Measurements from ENCODE around the gene USP20.
A peak's percentile ranks its signal among the peaks of the same experiment; 100 is the strongest.

USP20 gene

DNA sequence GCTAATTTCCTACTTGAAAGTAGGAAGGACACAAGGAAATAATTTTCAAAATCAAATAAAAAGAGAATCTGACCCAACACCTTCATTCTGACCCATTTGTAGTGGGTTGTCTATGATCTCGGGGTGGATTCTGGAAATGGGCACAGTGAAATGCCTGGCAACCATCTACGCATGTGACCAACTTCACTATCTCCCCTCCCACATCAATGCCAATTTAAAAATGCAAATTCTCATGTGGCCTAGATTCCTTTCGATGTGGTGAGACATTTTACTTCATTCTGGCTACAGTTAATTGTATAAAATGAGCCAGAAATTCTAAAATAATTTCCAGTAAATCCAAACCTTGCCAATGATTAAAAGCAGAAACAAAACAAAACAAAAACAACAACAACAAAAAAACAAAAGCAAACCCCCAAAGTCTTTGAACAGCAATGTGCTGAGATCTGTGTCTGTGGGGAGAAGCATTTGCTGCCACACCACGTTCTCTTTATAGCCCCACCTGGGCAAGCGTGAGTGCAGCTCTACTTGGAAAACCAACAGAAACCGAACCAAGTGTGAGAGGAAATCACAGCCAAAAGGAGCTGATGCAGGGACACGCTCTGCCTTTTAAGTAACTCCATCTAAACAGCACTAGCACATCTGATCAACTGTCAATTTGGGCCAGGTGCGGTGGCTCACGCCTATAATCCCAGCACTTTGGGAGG lies 59.0 kb downstream of the USP20 start:
- no peak for DNase-seq

DNA sequence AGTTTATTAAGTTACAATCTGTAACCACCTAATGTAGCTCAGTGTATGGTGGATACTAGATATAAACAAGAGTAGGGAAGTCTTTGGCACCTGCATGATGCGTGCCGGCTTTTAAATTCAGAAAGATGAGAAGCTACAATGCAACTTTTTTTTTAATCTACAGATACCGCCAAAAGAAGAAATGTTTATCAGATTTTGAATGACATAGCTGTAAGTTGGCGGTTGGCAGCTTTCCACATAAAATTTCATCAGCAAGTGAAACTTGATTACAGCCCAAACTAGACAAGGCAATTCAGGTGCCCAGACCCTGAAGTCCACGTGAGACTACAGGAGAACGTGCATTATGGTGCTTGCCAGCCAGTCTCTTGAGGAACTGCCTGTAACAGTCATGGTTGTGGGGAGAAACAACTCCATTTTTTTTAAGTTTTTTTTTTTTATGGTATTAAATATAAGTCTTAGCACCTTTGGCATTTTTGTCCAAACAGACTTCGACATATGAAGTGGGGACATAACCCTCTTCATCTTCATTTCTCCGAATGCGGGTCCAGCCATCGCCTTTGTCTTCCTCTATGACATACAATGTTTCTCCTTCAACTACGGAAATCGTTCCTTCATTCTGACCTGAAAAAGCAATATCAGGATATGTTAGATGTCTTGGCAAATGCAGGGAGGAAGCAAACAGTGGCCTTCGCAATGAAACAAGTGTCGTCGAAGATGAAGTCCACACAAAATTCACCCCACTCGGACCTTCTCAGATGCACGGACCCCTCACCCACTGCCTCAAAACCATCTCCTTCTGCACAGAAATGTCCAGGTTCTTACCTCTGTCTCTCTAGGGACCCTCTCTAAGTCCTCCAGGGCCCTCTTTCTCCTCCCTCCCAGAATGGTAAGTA lies 60.4 kb downstream of the USP20 start:
- no peak for DNase-seq

DNA sequence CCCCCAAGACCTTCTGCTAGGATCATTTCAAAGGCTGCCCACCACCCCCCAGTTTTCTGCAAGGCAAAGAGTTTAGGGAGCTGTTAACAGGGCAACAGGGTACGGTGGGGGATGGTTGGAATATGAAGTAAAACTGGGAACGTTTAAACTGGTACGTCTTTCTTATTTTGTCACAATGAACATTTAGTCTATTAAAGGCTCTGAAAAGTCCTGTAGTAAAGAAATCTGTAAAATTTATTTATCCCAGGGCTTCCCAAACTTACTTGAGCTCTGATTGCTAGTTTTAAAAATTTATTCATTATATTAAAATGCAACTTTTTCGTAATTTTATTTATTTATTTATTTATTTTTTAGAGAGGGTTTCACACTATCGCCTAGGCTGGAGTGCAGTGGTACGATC lies 62.0 kb downstream of the USP20 start:
- no peak for DNase-seq

DNA sequence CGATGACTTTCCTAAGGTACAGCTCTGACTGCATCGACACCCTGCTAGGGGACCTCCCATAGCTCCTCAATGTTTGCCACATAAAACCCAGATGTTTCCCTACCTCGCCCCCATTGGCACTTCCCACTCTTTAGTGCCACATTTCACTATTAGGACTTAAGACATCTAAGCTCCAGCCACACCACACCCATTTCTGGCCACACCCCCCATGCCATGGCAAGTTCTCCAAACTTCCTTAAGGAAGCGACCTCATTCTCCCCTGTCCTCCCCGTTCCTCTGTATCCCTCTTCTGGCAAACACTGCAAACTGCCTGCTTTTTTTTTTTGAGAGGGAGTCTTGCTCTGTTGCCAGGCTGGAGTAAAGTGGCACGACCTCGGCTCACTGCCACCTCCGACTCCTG lies 62.9 kb downstream of the USP20 start:
- peak; percentile 50 for DNase-seq

DNA sequence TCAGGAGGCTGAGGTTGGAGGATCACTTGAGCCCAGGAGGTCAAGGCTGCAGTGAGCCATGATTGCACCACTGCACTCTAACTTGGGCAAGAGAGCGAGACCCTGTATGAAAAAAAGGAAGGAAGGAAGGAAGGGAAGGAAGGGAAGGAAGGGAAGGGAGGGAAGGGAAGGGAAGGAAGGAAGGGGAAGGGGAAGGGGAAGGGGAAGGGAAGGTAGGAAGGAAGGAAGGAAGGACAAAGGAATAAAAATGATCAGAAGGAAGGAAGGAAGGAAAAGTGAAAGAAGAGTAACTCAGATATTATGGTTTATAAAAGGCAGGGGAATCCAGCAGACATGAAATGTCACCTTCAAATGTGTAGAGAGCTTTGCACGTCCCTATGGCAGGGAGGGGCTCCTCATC lies 64.4 kb downstream of the USP20 start:
- DNase-seq = no peak

DNA sequence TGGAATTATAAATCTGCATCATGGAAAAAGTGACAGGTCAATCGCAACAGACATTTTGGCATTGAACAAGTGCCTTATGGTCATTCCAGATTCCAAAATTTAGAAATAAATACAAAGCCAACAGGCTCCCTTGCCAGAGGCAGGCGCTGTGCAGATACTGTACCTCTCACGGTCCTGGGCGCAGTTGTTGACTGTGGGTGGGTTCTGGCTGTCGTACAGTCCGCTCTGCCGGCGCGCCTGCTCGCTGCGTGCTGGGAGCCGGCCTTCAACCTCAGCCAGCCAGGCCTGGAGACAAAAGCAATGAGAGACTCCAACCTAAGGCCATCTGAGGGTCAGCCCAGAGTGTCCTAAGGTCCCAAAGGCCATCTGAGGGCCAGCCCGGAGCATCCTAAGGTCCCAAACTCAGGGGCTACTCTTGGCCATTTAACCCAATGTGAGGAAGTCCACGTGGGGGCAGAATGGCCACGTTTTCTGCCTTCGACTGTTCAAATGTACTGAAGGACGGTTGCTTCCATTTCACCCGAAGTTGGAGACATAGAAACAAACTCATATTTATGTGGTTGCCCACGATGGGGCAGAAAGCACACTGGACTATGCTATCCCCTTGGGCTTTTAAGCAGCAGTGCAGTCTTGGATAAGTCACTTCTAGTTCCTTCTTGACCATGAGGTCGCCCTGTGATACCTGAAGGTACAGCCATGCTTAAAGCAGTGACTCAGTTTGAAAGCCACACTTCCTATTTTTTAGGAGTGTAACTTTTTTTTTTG lies 65.2 kb downstream of the USP20 start:
- DNase-seq = no peak

DNA sequence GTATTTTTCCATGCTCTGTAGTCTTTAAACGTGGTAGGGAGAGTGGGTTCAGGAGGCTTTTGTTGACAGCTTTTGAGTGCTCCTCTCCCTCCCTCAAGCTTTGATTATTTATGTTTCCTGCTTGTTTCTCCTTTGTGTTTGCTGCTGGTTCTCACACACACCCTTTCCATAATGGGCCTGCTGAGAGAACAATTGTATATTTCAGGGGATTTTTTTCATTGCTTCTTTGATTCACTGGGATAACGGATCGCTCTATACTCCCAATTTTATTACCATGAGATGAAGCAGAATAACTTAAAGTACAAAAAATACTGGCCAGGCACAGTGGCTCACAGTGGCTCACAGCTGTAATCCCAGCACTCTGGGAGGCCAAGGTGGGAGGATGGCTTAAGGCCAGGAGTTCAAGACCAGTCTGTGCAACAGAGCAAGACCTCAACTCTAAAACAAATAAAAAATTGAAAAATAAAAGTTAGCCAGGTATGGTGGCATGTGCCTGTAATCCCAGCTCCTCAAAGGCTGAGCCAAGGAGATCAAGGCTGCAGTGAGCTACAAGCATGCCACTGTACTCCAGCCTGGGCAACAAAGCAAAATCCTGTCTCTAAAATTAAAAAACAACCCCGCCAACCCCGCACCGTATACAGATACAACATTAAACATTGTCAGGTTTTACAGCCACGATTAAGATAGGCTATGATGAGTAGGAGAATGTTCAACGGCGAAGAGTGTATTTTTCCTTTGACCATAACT lies 66.9 kb downstream of the USP20 start:
- DNase-seq = no peak

DNA sequence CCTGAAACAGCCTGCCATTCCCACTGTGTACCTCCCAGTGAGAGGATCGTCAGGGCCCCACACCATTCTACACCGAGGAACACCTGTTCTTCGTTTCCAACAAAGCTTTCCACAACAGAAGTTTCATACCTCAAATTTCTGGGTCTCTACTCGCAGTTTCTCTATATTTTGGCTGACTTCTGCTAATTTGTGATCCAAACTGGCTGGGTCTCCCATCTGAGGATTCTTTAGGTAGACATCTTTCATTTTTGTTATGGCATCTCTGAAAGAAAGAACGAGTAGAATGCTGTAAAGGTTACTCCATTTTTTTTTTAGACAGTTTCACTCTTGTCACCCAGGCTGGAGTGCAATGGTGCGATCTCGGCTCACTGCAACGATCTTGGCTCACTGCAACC lies 67.5 kb downstream of the USP20 start:
- no peak for DNase-seq

DNA sequence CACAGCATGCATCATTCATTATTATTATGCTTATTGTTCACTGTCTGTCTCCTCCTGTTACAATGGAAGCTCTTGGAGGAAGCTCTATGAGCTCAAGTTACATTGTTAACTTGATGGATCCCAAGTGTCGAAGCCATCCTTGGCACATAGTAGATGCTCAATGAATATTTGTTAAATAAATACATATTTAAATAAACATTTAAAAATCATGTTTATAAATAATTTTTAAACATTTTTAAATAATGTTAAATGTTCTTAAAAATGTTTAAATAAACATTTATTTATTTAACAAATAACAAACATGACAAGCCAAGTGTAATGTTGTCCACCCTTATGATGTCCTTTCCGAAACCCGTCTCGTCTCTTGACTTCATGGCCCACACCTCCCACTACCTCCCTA lies 69.5 kb downstream of the USP20 start:
- DNase-seq = no peak

DNA sequence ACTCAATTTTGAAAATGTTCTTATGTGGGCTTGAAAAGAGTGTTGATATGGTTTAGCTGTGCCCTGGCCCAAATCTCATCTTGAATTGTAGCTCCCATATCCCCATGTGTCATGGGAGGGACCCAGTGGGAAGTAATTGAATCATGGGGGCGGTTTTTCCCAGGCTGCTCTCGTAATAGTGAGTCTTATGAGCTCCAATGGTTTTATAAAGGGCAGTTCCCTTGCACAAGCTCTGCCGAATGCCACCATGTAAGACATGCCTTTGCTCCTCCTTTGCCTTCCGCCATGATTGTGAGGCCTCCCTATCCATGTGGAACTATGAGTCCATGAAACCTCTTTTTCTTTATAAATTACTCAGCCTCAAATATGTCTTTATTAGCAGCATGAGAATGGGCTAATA lies 71.0 kb downstream of the USP20 start:
- DNase-seq = no peak

DNA sequence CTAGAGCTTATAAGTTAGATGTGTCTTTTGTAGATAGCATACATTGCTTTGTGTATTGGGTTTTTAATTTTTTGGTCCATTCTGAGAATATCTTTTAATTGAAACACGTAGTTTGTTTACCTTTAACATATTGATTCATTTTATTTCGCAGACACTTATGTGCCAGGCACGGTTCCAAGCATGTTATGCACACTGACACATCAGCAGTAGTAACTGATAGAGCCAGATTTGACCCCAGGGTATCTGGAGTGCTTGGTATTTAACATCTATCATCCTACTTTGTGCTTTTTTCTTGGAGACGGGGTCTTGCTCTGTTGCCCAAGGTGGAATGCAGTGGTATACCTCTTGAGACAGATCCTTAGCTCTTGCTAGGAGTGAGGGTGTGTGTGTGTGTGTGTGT lies 71.9 kb downstream of the USP20 start:
- DNase-seq = peak; percentile 40

DNA sequence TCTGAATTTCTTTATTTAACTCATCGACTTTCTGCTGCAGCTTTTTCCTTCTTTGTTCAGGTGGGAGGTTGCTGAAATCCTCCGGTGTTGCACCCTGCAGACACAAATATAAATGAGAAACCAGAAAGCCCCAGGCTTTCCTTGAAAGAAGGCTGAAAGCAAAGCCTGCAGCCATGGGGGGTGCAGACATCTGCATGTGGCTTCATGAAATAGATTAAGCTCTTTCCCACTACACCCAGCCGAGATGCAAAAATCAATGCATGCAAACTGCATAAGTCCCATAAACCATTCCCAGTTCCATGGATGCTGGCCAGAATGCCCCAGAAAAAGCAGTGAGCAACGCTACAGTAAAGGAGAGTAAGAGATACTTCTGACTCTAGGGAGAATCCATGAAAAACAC lies 73.6 kb downstream of the USP20 start:
- no peak for DNase-seq

DNA sequence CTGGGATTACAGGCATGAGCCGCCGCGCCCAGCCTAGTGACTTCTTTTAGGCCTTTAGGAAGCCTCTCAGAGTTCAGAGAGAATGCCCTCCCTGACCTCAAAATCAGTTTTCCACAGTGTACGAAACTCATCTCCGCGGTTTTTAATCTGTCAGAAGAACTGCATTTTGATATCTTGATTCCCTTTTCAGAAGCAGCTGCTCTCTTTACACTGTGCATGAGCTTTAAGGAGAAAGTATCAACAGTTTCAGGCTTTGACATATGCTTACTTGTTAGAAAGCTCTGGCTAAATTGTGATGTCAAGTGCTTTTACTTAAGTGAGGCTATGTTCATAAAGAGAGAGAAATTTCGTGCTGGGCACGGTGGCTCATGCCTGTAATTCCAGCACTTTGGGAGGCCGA lies 74.6 kb downstream of the USP20 start:
- DNase-seq = no peak

DNA sequence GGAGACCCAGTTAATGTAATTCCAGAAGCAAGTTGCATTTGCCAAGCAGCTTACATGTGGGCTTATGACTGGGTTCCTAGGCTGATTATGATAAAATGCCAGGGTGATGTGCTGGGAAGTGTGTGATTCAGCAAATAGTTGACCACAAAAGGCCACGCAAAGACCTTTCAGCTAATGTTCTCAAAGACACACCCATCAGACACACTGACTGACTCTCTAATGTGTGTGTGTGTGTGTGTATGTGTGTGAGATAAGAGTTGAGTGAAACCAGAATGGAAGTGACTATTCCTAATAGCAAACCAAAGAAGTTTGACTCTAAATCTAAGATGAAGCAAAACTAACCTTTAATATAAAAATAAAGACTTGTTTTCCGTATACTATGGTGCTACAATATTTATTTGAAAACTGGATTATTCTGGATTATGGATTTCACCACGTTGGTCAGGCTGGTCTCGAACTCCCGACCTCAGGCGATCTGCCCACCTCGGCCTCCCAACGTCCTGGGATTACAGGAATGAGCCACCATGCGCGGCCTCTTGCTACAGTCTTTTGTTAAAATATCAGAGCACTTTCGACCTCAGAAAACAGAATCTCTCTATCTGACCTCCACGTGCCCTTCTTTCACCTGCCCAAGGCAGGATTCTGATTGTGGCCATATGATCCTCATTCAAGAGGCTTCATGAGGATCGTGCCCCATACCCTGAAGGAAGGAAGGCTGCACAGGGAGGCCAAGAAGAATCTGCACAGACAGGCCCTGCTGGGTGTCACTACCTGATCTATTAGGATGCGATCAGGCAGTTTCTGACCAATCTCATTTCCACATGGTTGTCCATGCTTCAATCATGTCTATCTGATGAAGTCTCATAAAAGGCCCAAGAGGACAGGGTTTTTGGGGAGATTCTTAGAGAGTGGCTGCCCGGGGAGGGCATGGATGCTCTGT lies 75.6 kb downstream of the USP20 start:
- peak; percentile 99 for DNase-seq

DNA sequence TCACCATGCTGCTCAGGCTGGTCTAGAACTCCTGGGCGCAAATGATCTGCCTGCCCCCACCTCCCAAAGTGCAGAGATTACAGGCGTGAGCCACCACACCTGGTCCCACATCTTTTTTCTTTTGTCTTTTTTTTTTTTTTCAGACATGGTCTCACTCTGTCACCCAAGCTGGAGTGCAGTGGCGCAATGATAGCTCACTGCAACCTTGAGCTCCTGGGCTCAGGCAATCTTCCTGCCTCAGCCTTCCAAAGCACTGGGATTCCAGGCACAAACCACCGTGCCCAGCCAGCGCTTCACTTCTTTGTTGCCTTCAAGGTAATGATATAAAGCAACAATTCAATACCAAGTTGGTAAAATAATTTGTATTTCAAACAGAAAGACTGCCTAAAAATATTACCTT lies 78.8 kb downstream of the USP20 start:
- no peak for DNase-seq

DNA sequence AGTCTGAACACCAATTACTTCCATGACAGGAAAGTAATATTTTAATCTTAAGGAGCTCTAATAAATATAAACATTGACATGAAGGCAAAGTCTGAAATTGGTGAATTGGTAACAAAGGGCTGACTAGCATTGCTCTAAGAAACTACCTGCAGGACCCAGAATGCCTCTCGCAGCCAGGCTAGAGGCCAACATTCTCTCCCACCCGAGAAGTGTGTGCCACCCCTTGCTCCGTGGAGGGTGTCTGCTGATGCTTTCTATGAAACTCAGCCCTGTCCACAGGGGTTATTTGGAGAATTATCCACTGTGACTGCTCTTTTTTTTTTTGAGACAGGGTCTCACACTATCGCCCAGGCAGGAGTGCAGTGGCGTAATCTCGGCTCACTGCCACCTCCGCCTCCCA lies 81.4 kb downstream of the USP20 start:
- no peak for DNase-seq

DNA sequence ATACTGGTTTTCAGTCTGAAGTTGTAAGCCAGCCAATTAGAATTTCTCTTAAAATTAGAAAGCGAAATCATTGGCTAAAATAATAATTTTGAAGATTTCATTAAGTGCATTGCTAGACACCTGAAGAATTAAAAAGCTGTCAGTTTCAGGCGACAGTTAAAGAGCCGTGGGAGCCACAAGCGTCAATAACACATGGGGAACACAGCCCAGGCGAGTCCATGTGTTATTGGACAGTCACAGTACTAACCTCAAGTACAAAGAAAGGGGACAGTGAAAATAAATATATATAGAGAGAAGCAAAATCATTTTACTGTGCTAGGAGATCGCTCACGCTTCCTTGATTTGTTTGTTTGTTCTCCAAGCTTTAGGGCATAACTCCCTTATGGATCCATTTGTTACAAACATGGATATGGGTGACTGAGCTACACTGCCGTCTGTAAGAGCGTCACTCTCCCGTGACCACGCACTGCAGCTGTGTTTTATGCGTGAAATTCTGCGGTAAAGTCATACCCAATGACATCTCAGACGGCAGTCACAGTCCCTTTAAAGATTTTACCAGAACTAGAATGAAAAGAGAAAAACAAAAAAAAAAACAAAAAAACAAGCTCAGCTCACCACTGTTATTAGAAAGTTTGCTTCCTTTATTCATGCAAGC lies 83.2 kb downstream of the USP20 start:
- no peak for DNase-seq

DNA sequence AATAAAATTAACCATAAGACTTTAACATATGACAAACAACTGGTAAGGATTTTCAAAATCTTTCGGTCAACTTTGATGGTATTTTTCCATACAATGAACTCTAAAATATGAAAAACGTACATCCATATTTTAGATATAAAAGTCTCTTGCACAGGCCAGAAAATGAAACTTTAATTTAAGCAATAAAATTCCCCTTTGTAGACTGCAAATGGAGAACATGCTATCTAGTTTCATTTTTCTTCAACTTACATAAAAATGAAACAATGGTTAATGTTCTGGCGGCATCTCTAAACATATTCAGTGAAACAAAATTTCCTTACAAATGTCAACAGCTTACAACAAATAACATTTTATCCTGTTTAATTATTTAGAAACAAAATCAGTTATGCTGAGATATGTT lies 84.0 kb downstream of the USP20 start:
- no peak for DNase-seq

DNA sequence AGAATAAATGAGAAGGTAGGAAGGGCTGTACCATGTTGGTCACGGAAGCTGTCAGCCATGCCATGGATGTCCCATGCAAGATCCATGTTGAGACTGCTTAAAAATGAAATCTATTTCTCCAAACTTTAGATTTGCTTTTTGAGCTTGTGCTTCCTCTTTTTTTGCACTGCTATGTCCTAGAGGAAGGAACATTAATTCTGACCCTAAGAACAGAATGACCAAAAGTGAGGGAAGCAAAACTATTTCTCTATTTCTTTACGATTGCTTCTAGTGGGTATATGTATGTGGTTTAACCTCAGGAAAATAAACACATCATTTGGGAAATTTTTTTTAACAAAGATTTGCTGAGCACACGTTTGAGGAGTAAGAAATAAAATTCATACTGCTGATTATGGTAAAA lies 84.6 kb downstream of the USP20 start:
- no peak for DNase-seq

DNA sequence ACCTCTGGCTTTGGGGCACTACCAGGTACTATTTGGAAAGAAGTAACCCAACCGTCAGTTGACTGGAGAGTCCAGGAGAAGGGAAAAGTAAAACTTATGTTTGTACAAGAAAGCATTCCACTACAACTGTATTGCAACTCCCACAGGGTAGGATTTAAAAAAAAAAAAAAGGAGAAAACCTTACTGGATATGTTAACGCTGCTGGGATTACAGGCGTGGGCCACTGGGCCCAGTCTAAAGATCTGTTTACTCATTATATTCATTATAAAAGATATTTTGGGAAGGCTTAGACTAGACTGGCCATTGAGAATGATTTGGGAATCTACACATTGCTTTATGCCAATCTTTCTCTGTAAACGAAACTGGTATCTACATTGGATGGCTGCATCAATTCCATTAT lies 86.6 kb downstream of the USP20 start:
- no peak for DNase-seq

DNA sequence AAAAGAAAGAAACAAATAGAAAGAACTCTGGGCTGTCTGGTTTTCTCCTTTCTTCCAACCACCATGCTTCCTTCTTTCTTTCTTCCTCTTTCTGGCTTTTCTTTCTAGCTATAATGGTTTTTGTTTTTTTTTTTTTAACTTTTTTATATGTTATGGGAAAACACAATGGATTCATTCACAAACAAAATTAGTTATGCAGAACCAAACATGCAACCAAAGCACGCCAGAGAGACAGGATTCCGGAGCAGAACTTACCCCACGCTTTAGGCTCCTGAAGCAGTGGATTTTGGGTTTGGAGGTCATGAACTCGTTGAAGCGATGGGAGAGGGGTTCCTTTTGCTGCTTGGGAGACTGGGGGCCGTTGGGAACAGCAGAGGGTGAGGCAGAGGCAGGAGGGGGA lies 88.3 kb downstream of the USP20 start:
- DNase-seq = no peak

Data from EL (cell line).